WTC11 (cell line): Measurements from ENCODE around the gene SOWAHD.
"Not testable (repeated sequence)": the region's sequence is repeated elsewhere in the genome, so short reads cannot be mapped to it uniquely, and the experiment has no call there.

Source experiments
- CTCF ChIP-seq: fragments of 200-600 bp; IDR thresholded peaks from 2 replicates; pipeline ENCODE4 v1.8.0; 2022; ENCODE audit warnings: antibody characterized with exemption
- ELF4 ChIP-seq: sonication (generic); formaldehyde crosslinking; IDR thresholded peaks from 2 replicates; pipeline ENCODE4 v1.8.1; 2022; ENCODE audit warnings: low read depth, mild to moderate bottlenecking, moderate library complexity, missing genetic modification reagents
- PREB ChIP-seq: sonication (generic); formaldehyde crosslinking; IDR thresholded peaks from 2 replicates; pipeline ENCODE4 v1.8.1; 2022; ENCODE audit warnings: mild to moderate bottlenecking, missing genetic modification reagents, moderate library complexity, borderline replicate concordance
- ZNF138 ChIP-seq: sonication (generic); formaldehyde crosslinking; conservative IDR thresholded peaks from 2 replicates; pipeline ENCODE4 v1.8.1; 2022; ENCODE audit warnings: mild to moderate bottlenecking, moderate library complexity, missing genetic modification reagents
- ZNF232 ChIP-seq: sonication (generic); formaldehyde crosslinking; IDR thresholded peaks from 2 replicates; pipeline ENCODE4 v1.8.0; 2022; ENCODE audit warnings: mild to moderate bottlenecking, missing genetic modification reagents
- TF ChIP-seq, protein P1 (sequence below): sonication (generic); formaldehyde crosslinking; IDR thresholded peaks from 2 replicates; pipeline ENCODE4 v1.8.0; 2022; ENCODE audit warnings: mild to moderate bottlenecking, missing genetic modification reagents
- TF ChIP-seq, protein P2 (sequence below): sonication (generic); formaldehyde crosslinking; IDR thresholded peaks from 2 replicates; pipeline ENCODE4 v1.8.0; 2022; ENCODE audit warnings: mild to moderate bottlenecking, missing genetic modification reagents

GRCh38 chrX:119750751-119751150 lies 7.6 kb upstream of the SOWAHD start:
- TF ChIP-seq CTCF; PREB; ELF4 (CRISPR knock-in tag); ZNF232 (CRISPR knock-in tag); ZNF138 (CRISPR knock-in tag): not testable (repeated sequence)
- TF ChIP-seq, protein P1, sequence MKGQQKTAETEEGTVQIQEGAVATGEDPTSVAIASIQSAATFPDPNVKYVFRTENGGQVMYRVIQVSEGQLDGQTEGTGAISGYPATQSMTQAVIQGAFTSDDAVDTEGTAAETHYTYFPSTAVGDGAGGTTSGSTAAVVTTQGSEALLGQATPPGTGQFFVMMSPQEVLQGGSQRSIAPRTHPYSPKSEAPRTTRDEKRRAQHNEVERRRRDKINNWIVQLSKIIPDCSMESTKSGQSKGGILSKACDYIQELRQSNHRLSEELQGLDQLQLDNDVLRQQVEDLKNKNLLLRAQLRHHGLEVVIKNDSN (CRISPR knock-in tag): not testable (repeated sequence)
- TF ChIP-seq, protein P2, sequence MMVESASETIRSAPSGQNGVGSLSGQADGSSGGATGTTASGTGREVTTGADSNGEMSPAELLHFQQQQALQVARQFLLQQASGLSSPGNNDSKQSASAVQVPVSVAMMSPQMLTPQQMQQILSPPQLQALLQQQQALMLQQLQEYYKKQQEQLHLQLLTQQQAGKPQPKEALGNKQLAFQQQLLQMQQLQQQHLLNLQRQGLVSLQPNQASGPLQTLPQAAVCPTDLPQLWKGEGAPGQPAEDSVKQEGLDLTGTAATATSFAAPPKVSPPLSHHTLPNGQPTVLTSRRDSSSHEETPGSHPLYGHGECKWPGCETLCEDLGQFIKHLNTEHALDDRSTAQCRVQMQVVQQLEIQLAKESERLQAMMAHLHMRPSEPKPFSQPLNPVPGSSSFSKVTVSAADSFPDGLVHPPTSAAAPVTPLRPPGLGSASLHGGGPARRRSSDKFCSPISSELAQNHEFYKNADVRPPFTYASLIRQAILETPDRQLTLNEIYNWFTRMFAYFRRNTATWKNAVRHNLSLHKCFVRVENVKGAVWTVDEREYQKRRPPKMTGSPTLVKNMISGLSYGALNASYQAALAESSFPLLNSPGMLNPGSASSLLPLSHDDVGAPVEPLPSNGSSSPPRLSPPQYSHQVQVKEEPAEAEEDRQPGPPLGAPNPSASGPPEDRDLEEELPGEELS (CRISPR knock-in tag): not testable (repeated sequence)
